ENCODE data around the gene DDC.

DNA sequence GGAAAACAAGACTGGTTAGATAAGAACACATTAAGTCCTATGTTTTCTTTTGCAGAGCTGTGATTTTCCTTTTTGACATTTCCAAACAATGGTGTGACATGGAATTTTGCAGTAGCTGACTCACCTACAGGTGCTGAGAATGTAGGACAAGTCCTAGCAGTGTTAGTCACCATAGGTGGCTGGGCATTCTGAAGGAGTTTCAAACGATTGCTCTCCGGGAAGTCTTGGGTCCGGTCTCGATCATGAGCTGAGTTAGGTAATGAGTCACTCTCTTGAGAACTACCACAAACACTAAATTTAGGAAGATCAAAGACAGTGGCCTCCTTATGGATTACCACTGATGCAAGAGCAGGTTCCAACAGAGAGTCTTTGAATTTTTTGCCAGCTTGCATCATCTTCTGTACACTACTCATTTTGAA is 118.7 kb downstream of the DDC start:
- no peak for TF ChIP-seq POLR2A (IDR thresholded peaks at IDR 0.05; ENCODE audit: low read length)
- no peak for TF ChIP-seq GATA1 (IDR thresholded peaks at IDR 0.05; ENCODE audit: low read depth, low read length)
